Aorta (tissue), 5 donors: ENCODE data around the gene PLA2G4D. TPM values are rescaled to one million over a fixed set of nuclear protein-coding genes. Genes with fewer than 3 reads are reported as not detected.
"Not testable (repeated sequence)": the region's sequence is repeated elsewhere in the genome, so short reads cannot be mapped to it uniquely, and the experiment has no call there.

ENCODE experiments used
- ATAC-seq: fragments of 200-7000 bp; cut with Tn5 transposase; one replicate; pipeline ENCODE4 v1.9.1; 2022; ENCODE audit warnings: moderate library complexity; ENCODE audit not compliant: low FRiP score
- DNase-seq, 2 donors: peaks; one replicate each; pipeline ENCODE4 v3.0.0-alpha.2; 2020
- H3K27ac ChIP-seq, 2 donors: one replicate each; pipeline ENCODE4 v1.5.1; 2013; ENCODE audit warnings: low read length in 2 of 2, mild to moderate bottlenecking in 2 of 2, moderate library complexity in 2 of 2, control low read depth in 1 of 2, inconsistent platforms in 1 of 2, low read depth in 1 of 2
- H3K27me3 ChIP-seq, 2 donors: one replicate each; pipeline ENCODE4 v1.6.1; 2013; ENCODE audit warnings: control low read depth in 1 of 2, low read length in 1 of 2, mild to moderate bottlenecking in 1 of 2, moderate library complexity in 1 of 2; ENCODE audit not compliant: insufficient read depth in 2 of 2, control insufficient read depth in 1 of 2
- H3K36me3 ChIP-seq, 2 donors: one replicate each; pipeline ENCODE4 v1.6.1; 2013; ENCODE audit warnings: control low read depth in 1 of 2, low read length in 1 of 2, mild to moderate bottlenecking in 1 of 2; ENCODE audit not compliant: insufficient read depth in 2 of 2, control insufficient read depth in 1 of 2
- H3K4me1 ChIP-seq, 2 donors: one replicate each; pipeline ENCODE4 v1.6.1; 2013; ENCODE audit warnings: low read length in 2 of 2, control low read depth in 1 of 2, mild to moderate bottlenecking in 1 of 2, moderate library complexity in 1 of 2; ENCODE audit not compliant: insufficient read depth in 2 of 2, control insufficient read depth in 1 of 2
- H3K4me3 ChIP-seq, 2 donors: one replicate each; pipeline ENCODE4 v1.5.1; 2013; ENCODE audit warnings: low read length in 2 of 2, control low read depth in 1 of 2, mild to moderate bottlenecking in 1 of 2
- H3K9me3 ChIP-seq: one replicate; pipeline ENCODE4 v1.6.1; 2013; ENCODE audit warnings: mild to moderate bottlenecking, low read length; ENCODE audit not compliant: control insufficient read depth
- WGBS, 2 donors: extraction: QIAGEN DNeasy Blood & Tissue Kit; methylation state at CpG; one replicate each; pipeline ENCODE4 v1.1.7; 2013; 5-methylcytosine and 5-hydroxymethylcytosine counted together
- intact Hi-C, 2 donors: fragments of 100-400 bp; cut with DNase I; formaldehyde crosslinking; loops; one replicate each; pipeline versions ENCODE4 v1.14.2 to v1.15.0; 2022
- polyA plus RNA-seq, 2 donors: library from polyadenylated mRNA; stranded (reverse); fragments of 200-250 nt; gene quantifications; one replicate each; pipeline ENCODE4 v1.2.3, GENCODE V29; 2013
- total RNA-seq, 2 donors: library from RNA; stranded (reverse); fragmentation: NEBNext Ultra II Directional; extraction: Animal tissue kit (Norgen Biotek cat#: 25700); gene quantifications; one replicate each; pipeline ENCODE4 v1.2.1, GENCODE V29; 2021
- donor health status: healthy with polysubstance abuse.
- donor health status: Bipolar disorder and iron deficiency.
- donor health status: DM: no; HTN: no; CAD: no.
- donor health status: DM: no; HTN: no; CAD: no.
- donor health status: DM: yes; HTN: yes; CAD: no.

PLA2G4D gene
- total and polyA plus RNA-seq, 4 donors = not detected

- Histone ChIP-seq H3K27me3 (no peaks in the 10 kb centered on the region), H3K4me3 (no peak overlapping the region), H3K4me1 (no peaks in the 10 kb centered on the region), H3K27ac (no peak overlapping the region), H3K9me3 (peaks cover 1% of the 10 kb centered on the region), H3K36me3 (no peaks in the 10 kb centered on the region)
- whole genome bisulfite sequencing, 2 donors = 87 to 94% methylated on average over 11 of the region's 11 CpGs
- intact Hi-C loops = no loop called here
- no peak for DNase-seq
- ATAC-seq = no peak
Measured at GRCh38 chr15:42104095-42104891, 9.9 kb upstream of the PLA2G4D start.

DNA sequence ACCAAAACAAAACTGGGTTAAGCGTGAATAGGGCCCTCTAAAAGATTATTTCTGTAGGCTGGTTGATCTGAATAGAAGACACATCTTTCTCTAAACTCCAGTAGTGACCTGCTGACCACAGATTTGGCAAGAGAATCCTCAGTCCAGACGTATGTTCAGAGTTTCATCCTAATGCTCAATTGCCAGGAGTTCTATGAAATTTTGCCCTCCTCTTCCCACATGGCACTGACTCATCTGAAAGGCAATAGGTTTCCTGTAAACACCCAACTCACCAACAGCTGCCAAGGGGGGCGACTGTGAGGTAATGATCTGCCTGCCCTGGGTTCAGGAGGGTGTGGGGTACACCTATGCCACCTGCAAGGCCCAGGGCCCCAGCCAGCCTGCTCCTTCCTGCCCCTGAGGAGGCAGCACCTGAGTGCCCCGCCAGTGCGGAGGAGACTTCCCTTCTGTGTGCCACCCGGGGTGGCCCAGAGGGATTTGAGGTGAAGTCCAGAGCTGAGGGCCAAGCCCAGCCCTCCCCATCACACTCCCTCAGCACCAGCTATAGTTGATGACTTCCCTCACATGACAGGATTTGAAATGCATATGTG is 8.4 kb upstream of the PLA2G4D start:
- no peaks in the 10 kb centered on the region for H3K9me3 ChIP-seq
- H3K27me3 ChIP-seq = no peaks in the 10 kb centered on the region
- no peak for DNase-seq
- no peak overlapping the region for H3K27ac ChIP-seq
- intact Hi-C loops = no loop called here
- H3K4me3 ChIP-seq = no peak overlapping the region
- H3K4me1 ChIP-seq = no peaks in the 10 kb centered on the region
- WGBS, 2 donors = 84 to 93% methylated on average over 6 of the region's 6 CpGs
- H3K36me3 ChIP-seq = no peaks in the 10 kb centered on the region
- no peak for ATAC-seq

GRCh38 chr15:42101861-42102260 is 7.5 kb upstream of the PLA2G4D start:
- H3K4me3 ChIP-seq = no peak overlapping the region
- WGBS, 2 donors = 59 to 67% methylated on average over 1 of the region's 1 CpG
- intact Hi-C loops = no loop called here
- H3K27ac ChIP-seq = no peak overlapping the region
- H3K9me3 ChIP-seq = no peaks in the 10 kb centered on the region
- H3K36me3 ChIP-seq = no peaks in the 10 kb centered on the region
- DNase-seq = no peak
- H3K4me1 ChIP-seq = no peaks in the 10 kb centered on the region
- H3K27me3 ChIP-seq = no peaks in the 10 kb centered on the region
- ATAC-seq = no peak

DNA sequence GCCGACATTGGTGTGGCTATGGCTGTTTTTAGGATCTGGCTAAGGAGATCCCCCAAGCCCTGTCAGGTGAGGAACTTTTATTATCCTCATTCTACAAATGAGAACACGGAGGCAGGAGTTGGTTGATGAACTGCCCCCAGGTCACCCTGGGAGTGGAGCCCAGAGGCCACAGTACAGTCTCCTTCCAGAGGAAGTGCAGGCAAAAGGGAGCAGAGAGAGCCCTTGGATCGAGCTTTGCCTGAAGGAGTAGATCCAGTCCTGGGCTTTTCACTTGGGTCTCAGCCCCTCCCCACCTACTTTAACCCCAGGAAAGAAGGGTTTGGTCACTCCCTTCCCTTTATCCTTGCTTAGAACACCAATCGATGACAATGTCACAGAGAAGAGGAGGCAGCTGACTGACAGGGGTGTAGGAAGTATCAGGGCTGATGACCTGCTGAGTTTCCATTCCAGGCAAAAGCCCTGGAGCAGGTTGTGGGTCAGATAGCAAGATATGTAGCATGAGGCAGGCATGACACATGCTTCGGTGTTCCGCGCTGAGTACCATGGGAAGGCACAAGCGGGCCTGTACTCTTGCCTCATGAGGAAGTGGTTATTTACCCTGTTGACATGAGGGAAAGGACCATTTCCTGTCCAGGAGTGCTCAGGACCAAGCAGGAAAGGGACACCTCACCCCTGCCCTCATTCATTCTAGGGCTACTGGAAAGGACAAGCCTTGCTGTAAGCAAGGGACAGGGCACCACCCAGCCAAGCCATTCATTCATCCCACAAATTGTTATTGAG is 5.8 kb upstream of the PLA2G4D start:
- H3K4me3 ChIP-seq = no peak overlapping the region
- H3K27me3 ChIP-seq = no peaks in the 10 kb centered on the region
- intact Hi-C loops = no loop called here
- WGBS, 2 donors = 85 to 88% methylated on average over 8 of the region's 8 CpGs
- no peak for ATAC-seq
- H3K9me3 ChIP-seq = no peaks in the 10 kb centered on the region
- H3K27ac ChIP-seq = no peak overlapping the region
- no peak for DNase-seq
- no peaks in the 10 kb centered on the region for H3K36me3 ChIP-seq
- H3K4me1 ChIP-seq = no peaks in the 10 kb centered on the region

DNA sequence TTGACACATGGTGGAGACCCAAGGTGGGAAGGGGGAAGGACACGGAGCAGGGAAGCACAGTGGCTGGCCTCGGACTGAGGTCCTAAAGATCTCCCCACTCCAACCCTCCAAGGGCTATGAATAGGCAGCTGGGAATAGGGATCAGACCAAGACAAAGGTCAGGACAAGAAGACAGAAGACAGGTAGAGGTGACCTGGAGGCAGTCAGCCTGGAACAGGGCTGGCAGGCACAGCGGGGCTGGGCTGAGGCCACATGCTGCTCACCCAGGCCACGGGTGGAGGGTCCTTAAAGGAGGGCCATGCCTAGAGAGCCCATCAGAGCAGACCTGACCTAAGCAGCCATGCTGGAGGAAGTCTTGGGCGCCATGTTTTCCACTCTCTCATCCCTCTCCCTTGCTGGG is 2.7 kb upstream of the PLA2G4D start:
- Histone ChIP-seq H3K27me3 (no peaks in the 10 kb centered on the region), H3K36me3 (no peaks in the 10 kb centered on the region), H3K4me3 (no peak overlapping the region), H3K27ac (no peak overlapping the region), H3K9me3 (no peaks in the 10 kb centered on the region), H3K4me1 (no peaks in the 10 kb centered on the region)
- intact Hi-C loops = no loop called here
- no peak for DNase-seq
- 87 to 90% methylated on average over 5 of the region's 5 CpGs for WGBS, 2 donors
- ATAC-seq = no peak

- Histone ChIP-seq H3K4me3 (no peak overlapping the region), H3K9me3 (no peaks in the 10 kb centered on the region), H3K36me3 (no peaks in the 10 kb centered on the region), H3K27ac (no peak overlapping the region), H3K4me1 (no peaks in the 10 kb centered on the region), H3K27me3 (no peaks in the 10 kb centered on the region)
- no peak for ATAC-seq
- intact Hi-C loops = no loop called here
- DNase-seq = no peak
- 71 to 77% methylated on average over 7 of the region's 7 CpGs for WGBS, 2 donors
Measured at GRCh38 chr15:42093966-42094365, 396 bp downstream of the PLA2G4D start.

- DNase-seq = no peak
- H3K36me3 ChIP-seq = no peaks in the 10 kb centered on the region
- intact Hi-C loops = no loop called here
Measured at GRCh38 chr15:42092398-42093318, 1.7 kb downstream of the PLA2G4D start.

DNA sequence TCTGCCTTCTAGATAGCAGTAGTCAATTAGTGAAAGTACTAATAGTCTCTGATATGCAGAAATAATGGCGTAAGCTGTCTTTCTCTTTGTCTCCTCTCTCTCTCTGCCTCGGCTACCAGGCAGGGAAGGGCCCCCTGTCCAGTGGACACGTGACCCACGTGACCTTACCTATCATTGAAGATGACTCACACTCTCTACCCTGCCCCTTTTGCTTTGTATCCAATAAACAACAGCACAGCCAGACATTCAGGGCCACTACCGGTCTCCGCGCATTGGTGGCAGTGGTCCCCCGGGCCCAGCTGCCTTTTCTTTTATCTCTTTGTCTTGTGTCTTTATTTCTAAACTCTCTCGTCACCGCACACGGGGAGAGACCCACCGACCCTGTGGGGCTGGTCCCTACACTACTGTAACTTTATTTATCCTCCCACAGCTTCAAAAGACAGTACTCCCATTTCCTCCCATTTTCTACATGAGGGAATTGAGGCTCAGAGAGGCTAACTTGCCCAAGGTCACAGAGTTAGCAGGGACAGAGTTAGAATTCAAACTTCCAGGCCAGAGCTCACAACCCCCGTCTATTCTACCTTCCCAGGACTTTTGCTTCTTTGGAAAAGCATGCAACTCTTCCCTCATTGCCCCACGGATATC is 2.5 kb downstream of the PLA2G4D start:
- H3K4me1 ChIP-seq, DNase-seq, H3K36me3 ChIP-seq, H3K4me3 ChIP-seq, ATAC-seq, H3K27ac ChIP-seq, intact Hi-C loops, H3K27me3 ChIP-seq, H3K9me3 ChIP-seq: not testable (repeated sequence)
- WGBS, 2 donors = 86 to 87% methylated on average over 14 of the region's 14 CpGs

More at GRCh38 chr15:42092398-42093318, 1.7 kb downstream of the PLA2G4D start:
- Histone ChIP-seq H3K4me1 (no peaks in the 10 kb centered on the region), H3K27ac (no peak overlapping the region), H3K4me3 (no peak overlapping the region), H3K9me3 (no peaks in the 10 kb centered on the region), H3K27me3 (no peaks in the 10 kb centered on the region)
- peak; percentile 66 for ATAC-seq
- 34 to 39% methylated on average over 21 of the region's 21 CpGs for WGBS, 2 donors
